Muscle of leg (tissue), 11 donors: Measurements from ENCODE around the gene ADCY1. TPM values are rescaled to one million over a fixed set of nuclear protein-coding genes. Genes with fewer than 3 reads are reported as not detected.

Source experiments
- DNase-seq: peaks from one replicate; pipeline ENCODE4 v3.0.0; 2013
- H3K27ac ChIP-seq: one replicate; pipeline ENCODE4 v1.5.1; 2013; ENCODE audit warnings: mild to moderate bottlenecking, low read length, control low read depth
- H3K27me3 ChIP-seq: one replicate; pipeline ENCODE4 v1.6.1; 2013; ENCODE audit warnings: low read length; ENCODE audit not compliant: control insufficient read depth, insufficient read depth
- H3K36me3 ChIP-seq: one replicate; pipeline ENCODE4 v1.6.1; 2013; ENCODE audit warnings: low read length; ENCODE audit not compliant: control insufficient read depth, insufficient read depth
- H3K4me1 ChIP-seq: one replicate; pipeline ENCODE4 v1.6.1; 2013; ENCODE audit warnings: low read length; ENCODE audit not compliant: control insufficient read depth, insufficient read depth
- H3K4me3 ChIP-seq: one replicate; pipeline ENCODE4 v1.5.1; 2013; ENCODE audit warnings: low read length, control low read depth
- H3K9me3 ChIP-seq: replicated peaks from 2 replicates; pipeline ENCODE4 v1.6.1; 2013; ENCODE audit warnings: low read depth, low read length; ENCODE audit not compliant: control insufficient read depth
- WGBS: methylation state at CpG from one replicate; pipeline ENCODE4 v1.1.5; 2013; ENCODE audit warnings: missing lambda C conversion rate; ENCODE audit not compliant: insufficient coverage; 5-methylcytosine and 5-hydroxymethylcytosine counted together
- polyA plus RNA-seq, 8 donors: library from polyadenylated mRNA; unstranded; fragments of 120-200 nt; gene quantifications; one replicate each; pipeline versions ENCODE4 v1.2.1 to v1.2.3, GENCODE V29; 2013; ENCODE audit warnings: inconsistent platforms in 1 of 8, low replicate concordance in 1 of 8; ENCODE audit not compliant: insufficient read length in 8 of 8, insufficient read depth in 1 of 8
- total RNA-seq: library from RNA; stranded (reverse); fragments of 120-200 nt; gene quantifications from one replicate; pipeline ENCODE4 v1.2.4, GENCODE V29; 2013

Gene ADCY1
- total and polyA plus RNA-seq, 9 donors, result 7.1 to 15.6 (median 10.9) TPM

- DNase-seq, result no peak
- no peaks in the 10 kb centered on the region for H3K27me3 ChIP-seq
- H3K36me3 ChIP-seq, result no peaks in the 10 kb centered on the region
- no peaks in the 10 kb centered on the region for H3K4me1 ChIP-seq
- H3K27ac ChIP-seq, result no peak overlapping the region
- peaks cover 3% of the 10 kb centered on the region for H3K9me3 ChIP-seq
- no peak overlapping the region for H3K4me3 ChIP-seq
- 89% methylated on average over 6 of the region's 7 CpGs for WGBS
Observed at GRCh38 chr7:45623157-45623556, 49.0 kb downstream of the ADCY1 start.

GRCh38 chr7:45623740-45624391 is 49.7 kb downstream of the ADCY1 start:
- no peaks in the 10 kb centered on the region for H3K4me1 ChIP-seq
- WGBS, result 72% methylated on average over 7 of the region's 9 CpGs
- no peaks in the 10 kb centered on the region for H3K27me3 ChIP-seq
- no peaks in the 10 kb centered on the region for H3K36me3 ChIP-seq
- DNase-seq, result no peak
- H3K27ac ChIP-seq, result no peak overlapping the region
- no peak overlapping the region for H3K4me3 ChIP-seq
- H3K9me3 ChIP-seq, result peaks cover 3% of the 10 kb centered on the region

GRCh38 chr7:45624392-45624760 is 50.2 kb downstream of the ADCY1 start:
- no peaks in the 10 kb centered on the region for H3K4me1 ChIP-seq
- no peak for DNase-seq
- H3K4me3 ChIP-seq, result no peak overlapping the region
- H3K36me3 ChIP-seq, result no peaks in the 10 kb centered on the region
- no peak overlapping the region for H3K27ac ChIP-seq
- peaks cover 3% of the 10 kb centered on the region for H3K9me3 ChIP-seq
- no peaks in the 10 kb centered on the region for H3K27me3 ChIP-seq

- Histone ChIP-seq H3K4me3 (no peak overlapping the region), H3K36me3 (no peaks in the 10 kb centered on the region), H3K9me3 (peaks cover 3% of the 10 kb centered on the region), H3K27ac (no peak overlapping the region), H3K4me1 (no peaks in the 10 kb centered on the region), H3K27me3 (no peaks in the 10 kb centered on the region)
- no peak for DNase-seq
- 83% methylated on average over 4 of the region's 7 CpGs for WGBS
Observed at GRCh38 chr7:45625067-45625466, 50.9 kb downstream of the ADCY1 start.

GRCh38 chr7:45625714-45626440 is 51.7 kb downstream of the ADCY1 start:
- H3K4me1 ChIP-seq, result no peaks in the 10 kb centered on the region
- no peak for DNase-seq
- H3K9me3 ChIP-seq, result no peaks in the 10 kb centered on the region
- WGBS, result 84% methylated on average over 9 of the region's 13 CpGs
- no peaks in the 10 kb centered on the region for H3K36me3 ChIP-seq
- no peak overlapping the region for H3K4me3 ChIP-seq
- H3K27me3 ChIP-seq, result no peaks in the 10 kb centered on the region
- H3K27ac ChIP-seq, result no peak overlapping the region

GRCh38 chr7:45626441-45627430 is 52.6 kb downstream of the ADCY1 start:
- no peak overlapping the region for H3K27ac ChIP-seq
- 74% methylated on average over 6 of the region's 9 CpGs for WGBS
- no peaks in the 10 kb centered on the region for H3K27me3 ChIP-seq
- DNase-seq, result no peak
- H3K36me3 ChIP-seq, result no peaks in the 10 kb centered on the region
- H3K9me3 ChIP-seq, result no peaks in the 10 kb centered on the region
- no peaks in the 10 kb centered on the region for H3K4me1 ChIP-seq
- H3K4me3 ChIP-seq, result no peak overlapping the region

GRCh38 chr7:45627691-45628456 is 53.7 kb downstream of the ADCY1 start:
- Histone ChIP-seq H3K27me3 (no peaks in the 10 kb centered on the region), H3K36me3 (no peaks in the 10 kb centered on the region), H3K4me1 (no peaks in the 10 kb centered on the region), H3K27ac (no peak overlapping the region), H3K4me3 (no peak overlapping the region), H3K9me3 (no peaks in the 10 kb centered on the region)
- WGBS, result 93% methylated on average over 8 of the region's 8 CpGs
- no peak for DNase-seq

- H3K27me3 ChIP-seq, result no peaks in the 10 kb centered on the region
- H3K9me3 ChIP-seq, result no peaks in the 10 kb centered on the region
- no peaks in the 10 kb centered on the region for H3K4me1 ChIP-seq
- no peak overlapping the region for H3K27ac ChIP-seq
- no peak for DNase-seq
- H3K36me3 ChIP-seq, result no peaks in the 10 kb centered on the region
- H3K4me3 ChIP-seq, result no peak overlapping the region
- no CpG with 5 or more reads among the region's 1 CpG for WGBS
Observed at GRCh38 chr7:45631569-45631968, 57.4 kb downstream of the ADCY1 start.

- 90% methylated on average over 2 of the region's 3 CpGs for WGBS
- no peak overlapping the region for H3K4me3 ChIP-seq
- no peaks in the 10 kb centered on the region for H3K27me3 ChIP-seq
- DNase-seq, result no peak
- H3K36me3 ChIP-seq, result no peaks in the 10 kb centered on the region
- H3K9me3 ChIP-seq, result no peaks in the 10 kb centered on the region
- H3K4me1 ChIP-seq, result no peaks in the 10 kb centered on the region
- no peak overlapping the region for H3K27ac ChIP-seq
Observed at GRCh38 chr7:45636733-45637132, 62.6 kb downstream of the ADCY1 start.
